ENCODE data around the gene NBEAL1.
"Not testable (repeated sequence)": the region's sequence is repeated elsewhere in the genome, so short reads cannot be mapped to it uniquely, and the experiment has no call there.

The NBEAL1 gene

DNA sequence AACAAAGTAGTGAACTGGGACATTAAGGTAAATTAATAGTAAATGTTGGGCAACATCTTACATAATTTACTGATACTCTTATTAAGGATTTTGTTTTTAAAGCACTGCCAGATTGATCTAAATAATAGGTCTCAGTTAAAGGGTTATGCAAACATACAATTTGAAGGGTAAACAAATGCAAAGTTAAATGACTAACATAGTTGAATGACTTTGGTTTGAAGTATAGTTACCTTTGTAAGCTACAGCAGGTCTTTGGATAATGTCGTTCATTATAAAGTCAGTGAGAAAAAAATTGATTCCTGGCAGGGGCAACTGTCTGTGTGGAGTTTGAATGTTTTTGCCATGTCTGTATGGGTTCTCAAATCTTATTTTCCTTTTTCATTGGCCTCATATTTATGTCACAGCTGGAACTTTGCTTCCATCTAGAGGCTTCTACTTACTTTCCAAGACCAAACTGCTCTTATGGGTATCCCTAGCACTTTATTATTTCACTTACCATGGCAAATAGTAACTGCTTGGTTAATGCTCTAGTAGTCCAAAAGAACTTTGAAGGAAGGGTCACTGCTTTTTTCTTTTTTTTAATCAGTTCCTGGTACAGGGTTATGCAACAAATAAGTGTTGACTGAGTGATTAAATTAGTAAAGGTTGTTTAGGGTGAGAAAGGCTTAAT lies 107.8 kb downstream of the NBEAL1 start:
- peak; percentile 12 for DNase-seq

DNA sequence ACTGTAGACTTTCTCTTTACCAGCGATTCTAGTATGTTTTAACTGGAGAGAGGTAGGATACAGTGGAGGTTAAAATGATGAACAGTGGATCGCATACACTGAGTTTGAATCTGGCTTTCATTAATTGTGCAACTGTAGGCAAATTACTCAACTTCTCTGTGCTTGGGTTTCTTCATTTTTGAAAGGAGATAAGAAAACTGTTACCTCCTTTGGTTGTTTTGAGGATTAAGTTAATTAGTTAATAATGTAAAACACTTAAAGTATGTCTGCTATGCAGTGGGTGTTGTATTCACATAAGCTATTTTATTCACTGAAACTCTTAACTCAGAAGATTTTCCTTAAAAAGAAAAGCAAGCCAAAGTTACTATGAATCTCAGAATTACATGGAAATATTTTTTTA lies 112.3 kb downstream of the NBEAL1 start:
- no peak for DNase-seq

DNA sequence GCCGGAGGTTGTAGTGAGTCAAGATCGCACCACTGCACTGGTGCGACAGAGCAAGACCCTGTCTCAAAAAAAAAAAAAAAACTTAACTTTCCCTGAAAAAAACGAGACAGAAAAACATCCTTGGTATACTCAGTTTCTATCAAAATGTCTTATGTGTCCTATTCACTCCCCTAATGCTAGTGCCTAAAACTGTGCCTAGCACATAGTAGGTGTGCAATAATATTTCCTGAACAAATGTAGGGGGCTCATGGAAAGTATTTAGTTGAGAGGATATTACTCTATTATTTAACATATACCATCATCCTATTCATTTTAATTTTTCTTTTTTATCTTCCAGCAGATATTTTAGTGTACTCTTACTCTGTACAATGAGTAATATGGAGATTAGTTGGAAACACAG lies 120.4 kb downstream of the NBEAL1 start:
- DNase-seq: no peak

DNA sequence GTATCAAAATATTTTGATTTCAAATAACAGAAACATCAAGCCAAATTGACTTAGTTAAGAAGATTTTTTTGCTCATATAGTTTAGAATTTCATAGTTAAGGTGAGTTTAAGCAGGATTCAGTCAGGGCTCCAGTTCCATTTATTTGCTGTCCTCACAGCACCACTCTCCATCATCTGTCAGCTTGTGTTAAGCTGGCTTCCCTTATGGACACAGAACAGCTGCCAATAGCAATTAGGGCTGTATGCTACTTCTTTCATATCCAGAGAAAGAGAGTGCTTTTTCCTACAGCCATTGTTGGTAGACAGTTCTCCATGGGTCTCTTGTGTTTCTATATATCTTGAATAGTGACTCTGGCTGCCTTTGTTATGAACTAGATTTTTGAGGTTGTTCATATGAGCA lies 128.7 kb downstream of the NBEAL1 start:
- DNase-seq: no peak

DNA sequence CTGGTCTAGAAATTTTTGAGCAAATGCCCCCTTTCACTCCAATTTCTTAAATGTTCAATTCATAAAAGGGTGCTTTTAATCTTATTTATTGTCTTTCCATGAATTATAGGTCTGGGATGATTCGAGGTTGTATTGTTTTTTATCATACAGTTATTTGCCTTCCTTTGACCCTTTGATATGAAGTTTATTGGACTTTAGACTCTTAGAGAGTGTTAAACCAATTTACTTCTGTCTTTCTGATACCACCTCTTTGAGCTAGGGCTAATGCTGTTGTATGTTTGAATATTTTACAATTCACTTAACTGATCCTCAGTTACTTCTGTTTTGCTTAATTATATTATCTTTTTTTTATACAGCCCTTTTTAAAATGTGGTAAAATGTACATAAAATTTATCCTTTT lies 134.5 kb downstream of the NBEAL1 start:
- DNase-seq: no peak

DNA sequence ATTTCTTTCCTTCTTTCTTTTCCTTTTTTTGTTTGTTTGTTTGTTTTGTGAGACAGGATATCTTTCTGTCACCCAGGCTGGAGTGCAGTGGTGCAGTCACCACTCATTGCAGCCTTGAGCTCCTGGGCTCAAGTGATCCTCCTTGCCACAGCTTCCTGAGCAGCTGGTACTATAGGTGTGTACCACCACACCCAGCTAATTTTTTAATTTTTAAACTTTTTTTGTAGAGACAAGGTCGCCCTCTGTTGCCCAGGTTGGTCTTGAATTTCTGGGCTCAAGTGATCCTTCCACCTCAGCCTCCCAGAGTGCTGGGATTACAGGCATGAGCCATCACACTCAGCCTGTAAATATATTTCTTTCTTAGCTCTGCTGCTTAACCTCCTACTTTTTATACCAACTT lies 140.7 kb downstream of the NBEAL1 start:
- no peak for DNase-seq

DNA sequence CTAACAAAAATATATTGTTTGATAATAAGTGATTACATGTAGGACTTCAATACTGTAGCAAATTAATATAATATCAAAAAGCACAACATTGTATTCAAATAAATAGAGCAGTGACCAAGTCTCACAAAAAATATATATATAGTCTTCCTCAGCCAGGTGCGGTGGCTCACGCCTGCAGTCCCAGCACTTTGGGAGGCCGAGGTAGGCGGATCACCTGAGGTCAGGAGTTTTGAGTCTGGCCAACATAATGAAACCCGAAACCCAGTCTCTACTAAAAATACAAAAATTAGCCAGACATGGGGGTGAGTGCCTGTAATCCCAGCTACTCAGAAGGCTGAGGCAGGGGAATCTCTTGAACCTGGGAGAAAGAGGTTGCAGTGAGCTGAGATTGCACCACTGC lies 148.0 kb downstream of the NBEAL1 start:
- not testable (repeated sequence) for DNase-seq

DNA sequence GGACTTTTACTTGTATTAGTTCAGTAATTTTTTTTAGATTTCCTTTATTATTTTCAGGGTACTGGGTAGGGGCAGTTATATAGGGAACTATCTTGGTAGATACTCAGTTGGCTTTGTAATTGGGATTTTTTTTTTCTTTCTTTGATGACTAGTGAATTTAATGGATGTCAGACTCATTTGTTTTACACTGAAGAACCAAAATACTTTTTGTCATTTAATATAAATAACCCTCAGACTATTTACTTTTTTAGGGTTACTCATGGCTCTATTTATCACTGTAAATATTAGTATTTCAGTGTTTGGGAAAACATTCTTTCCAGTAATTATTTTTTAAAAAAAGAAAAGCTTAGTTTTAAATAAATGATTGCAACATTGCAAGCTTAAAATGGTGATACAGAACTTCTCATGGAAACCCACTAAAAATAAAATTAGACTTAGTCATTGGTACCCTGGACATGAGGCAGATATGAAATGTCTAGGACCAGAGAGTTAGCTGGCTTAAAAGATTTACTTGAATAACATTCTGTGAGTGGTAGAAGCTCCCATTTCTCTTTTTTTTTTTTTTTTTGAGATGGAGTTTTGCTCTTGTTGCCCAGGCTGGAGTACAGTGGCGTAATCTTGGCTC lies 149.7 kb downstream of the NBEAL1 start:
- no peak for DNase-seq

DNA sequence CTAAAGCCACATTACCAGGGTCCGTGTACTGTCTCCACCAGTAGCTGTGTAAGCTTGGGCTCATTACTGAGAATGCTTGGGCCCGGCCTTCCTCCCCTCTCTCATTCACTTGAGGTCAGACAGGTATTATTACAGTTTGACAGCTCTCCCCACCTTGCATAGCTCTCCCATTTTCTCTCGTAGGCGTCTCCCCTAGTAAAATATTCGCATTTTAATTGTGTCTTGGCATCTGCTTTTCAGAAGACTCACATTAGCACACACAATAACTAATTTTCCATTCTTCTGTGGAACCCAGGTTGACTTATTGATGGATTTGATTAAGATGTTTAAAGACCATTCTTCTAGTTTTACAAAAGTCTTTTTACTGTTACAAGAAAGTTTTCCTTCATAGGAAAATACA lies 153.1 kb downstream of the NBEAL1 start:
- DNase-seq: no peak

DNA sequence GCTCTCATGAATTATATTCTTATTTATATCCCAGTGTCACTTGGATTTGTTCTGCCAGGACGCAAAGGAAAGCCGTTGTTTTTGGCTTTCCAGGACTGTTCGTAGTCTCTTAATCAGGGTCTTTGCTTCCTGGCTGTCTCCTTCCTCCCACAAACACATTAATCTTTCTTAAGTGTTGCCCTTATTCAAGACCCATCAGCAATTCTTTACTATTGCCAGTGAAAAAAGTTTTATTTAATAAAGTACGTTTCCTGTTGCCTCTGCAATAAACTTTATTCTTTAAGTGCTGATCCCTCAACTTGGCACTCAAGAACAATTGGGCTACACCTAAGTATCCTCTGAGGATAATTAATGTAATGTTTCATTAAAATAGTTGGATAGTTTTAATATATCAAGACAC lies 155.8 kb downstream of the NBEAL1 start:
- DNase-seq: no peak

DNA sequence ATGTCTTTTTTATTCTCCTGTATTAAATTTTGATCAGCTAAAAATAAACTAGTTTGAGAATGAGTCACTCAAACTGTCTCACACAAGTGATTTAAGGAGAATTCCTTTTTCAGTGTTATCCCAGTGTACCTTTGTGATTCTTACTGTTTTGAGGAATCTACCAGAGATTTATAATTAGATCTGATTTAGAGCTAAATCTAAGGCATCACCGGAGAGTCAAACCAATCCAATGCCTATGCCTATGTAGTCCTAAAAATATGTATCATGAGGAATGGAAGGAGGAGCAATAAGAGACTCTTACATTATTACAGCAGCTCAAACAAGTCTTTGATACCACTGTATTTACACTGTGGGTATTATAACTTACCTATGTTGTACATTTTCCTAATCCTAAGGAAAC lies 160.7 kb downstream of the NBEAL1 start:
- no peak for DNase-seq

DNA sequence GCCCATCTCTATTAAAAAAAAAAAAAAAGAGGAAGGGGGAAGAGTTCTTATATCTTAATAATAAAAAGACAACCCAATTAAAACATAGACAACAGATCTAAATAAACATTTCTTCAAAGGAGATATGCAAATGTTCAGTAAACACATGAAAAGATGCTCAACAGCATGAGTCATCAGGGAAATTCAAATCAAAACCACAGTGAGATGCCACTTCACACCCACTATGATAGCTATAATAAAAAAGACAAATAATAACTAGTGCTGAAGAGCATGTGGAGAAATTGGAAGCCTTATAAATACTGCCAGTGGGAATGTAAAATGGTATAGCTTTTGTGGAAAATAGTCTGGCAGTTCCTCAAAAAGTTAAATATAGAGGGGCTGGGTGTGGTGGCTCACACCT lies 162.7 kb downstream of the NBEAL1 start:
- no peak for DNase-seq

DNA sequence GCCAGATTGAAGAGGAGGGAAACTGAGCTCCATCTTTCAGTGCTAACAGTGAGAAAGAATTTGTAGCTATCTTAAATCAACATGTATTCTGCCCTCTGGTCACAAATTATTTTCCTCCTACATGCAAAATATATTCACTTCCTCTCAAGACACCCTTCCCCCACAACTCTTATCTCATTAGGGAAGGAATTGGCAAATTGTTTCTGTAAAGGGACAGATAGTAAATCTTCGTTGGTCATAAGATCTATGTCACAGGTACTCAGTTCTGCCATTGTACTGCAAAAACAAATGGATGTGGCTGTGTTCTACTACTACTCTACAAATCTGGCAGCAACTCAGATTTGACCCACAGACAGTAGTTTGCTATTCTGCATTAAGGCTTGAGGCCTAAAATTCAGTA lies 171.2 kb downstream of the NBEAL1 start:
- DNase-seq: no peak

DNA sequence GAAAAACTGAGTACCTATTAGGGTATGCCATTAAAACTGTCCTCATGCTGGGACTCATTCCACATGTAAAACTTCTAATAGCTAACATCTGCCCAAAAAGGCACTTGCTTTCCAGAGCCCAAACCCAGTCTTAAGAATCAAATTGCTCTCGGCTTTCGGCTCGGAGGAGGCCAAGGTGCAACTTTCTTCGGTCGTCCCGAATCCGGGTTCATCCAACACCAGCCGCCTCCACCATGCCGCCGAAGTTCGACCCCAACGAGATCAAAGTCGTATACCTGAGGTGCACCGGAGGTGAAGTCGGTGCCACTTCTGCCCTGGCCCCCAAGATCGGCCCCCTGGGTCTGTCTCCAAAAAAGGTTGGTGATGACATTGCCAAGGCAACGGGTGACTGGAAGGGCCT lies 175.9 kb downstream of the NBEAL1 start:
- not testable (repeated sequence) for DNase-seq

DNA sequence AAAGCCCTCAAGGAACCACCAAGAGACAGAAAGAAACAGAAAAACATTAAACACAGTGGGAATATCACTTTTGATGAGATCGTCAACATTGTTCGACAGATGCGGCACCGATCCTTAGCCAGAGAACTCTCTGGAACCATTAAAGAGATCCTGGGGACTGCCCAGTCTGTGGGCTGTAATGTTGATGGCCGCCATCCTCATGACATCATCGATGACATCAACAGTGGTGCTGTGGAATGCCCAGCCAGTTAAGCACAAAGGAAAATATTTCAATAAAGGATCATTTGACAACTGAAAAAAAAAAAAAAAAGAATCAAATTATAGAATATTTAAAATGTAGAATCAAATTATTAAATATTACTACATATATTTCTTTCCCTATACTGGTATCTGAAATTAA lies 176.4 kb downstream of the NBEAL1 start:
- DNase-seq: not testable (repeated sequence)

DNA sequence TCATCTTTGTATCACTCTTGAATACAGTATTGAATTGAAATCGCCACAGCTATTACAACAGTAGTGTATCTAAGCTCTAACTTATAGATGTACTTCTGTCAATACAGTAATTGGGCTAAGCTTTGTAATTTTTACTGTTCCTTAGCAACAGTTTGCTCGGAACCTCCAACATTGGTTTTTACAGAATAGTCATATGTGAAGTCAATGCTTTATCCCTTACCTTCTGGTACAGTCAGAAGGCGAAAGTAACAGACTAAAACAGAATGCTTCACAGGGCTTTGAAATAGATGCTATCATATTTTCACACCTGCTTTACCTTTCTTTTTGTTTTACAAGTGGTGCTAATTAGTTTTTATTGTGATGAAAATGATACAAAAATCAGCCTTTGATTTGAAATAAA lies 177.3 kb downstream of the NBEAL1 start:
- no peak for DNase-seq

DNA sequence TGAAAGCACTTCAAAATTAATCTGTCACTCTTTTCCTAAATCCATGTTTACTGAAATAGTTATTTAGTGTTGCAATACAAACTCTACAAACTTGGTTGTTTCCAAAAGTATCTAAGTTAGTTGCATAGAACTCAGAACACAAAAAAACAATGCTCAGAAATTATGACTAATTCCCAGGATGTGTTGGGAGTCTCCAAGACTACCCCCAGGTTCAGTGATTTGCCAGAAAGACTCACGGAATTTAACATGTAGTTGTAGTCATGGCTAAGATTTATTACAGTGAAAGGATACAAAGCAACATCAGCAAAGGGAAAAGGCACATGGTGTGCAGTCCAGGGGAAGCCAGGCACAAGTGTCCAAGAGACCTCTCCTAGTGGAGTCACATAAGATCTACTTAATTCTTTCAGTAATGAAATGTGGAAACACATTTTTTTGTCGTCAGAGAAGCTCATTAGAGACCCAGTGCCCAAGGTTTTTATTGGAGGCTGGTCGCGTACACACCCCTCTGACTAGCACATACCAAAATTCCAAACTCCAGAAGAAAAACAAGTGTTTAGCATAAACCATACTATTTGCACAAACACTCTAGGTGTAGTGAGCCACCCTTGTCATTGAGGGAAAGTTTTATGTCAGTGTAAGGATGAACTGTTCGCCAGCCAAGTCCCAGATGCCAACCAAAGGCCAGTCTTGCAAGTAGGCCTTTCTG lies 180.8 kb downstream of the NBEAL1 start:
- DNase-seq: no peak

DNA sequence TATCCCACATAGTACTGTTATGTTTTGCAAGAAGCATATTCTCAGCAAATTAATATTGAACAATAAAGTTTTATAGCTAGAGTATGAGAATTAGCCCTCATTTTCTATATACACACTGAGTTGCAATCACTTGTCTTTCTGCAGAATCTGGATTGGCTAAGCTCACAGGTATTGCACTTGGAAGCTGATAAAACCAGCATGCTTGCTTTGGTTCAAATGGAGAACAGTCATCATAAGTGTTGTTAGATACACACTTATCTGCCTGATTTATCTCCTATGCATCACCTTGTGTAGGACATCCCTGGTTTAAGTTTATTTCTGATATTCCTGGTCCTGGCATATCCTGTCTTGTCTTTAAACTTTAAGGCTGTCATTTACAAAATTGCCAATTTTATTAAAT lies 186.2 kb downstream of the NBEAL1 start:
- no peak for DNase-seq

DNA sequence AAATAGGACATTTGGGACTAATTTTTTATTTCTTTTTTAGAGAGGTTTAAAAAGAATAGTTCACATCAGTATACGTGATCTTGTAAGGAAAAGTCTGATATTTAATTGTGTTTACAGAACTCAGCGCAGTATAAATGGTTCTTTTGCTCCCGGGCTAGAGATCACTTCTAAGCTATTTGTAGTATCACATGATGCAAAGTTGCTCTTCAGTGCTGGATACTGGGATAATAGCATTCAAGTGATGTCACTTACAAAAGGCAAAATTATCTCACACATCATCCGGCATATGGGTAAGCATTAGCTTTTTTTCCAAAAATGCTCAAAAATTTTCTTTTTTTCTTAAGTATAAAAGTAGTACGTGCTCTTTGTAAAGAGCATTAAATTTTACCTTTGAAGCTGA lies 186.8 kb downstream of the NBEAL1 start:
- no peak for DNase-seq

DNA sequence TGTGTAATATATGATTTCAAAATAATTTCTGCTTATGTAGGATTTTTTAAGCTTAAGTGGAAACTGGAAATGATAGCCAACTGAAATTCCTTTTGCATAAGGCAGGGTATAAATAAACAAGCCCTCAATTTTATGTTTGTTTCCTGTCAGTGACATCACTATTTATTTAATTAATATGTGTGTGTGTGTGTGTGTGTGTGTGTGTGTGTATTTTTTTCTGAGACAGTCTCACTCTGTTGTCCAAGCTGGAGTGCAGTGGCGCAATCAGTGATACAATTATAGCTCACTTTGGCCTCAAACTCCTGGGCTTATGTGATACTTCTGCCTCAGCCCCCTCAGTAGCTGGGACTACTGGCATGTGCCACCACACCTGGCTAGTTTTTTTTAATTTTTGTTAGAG lies 194.9 kb downstream of the NBEAL1 start:
- no peak for DNase-seq

DNA sequence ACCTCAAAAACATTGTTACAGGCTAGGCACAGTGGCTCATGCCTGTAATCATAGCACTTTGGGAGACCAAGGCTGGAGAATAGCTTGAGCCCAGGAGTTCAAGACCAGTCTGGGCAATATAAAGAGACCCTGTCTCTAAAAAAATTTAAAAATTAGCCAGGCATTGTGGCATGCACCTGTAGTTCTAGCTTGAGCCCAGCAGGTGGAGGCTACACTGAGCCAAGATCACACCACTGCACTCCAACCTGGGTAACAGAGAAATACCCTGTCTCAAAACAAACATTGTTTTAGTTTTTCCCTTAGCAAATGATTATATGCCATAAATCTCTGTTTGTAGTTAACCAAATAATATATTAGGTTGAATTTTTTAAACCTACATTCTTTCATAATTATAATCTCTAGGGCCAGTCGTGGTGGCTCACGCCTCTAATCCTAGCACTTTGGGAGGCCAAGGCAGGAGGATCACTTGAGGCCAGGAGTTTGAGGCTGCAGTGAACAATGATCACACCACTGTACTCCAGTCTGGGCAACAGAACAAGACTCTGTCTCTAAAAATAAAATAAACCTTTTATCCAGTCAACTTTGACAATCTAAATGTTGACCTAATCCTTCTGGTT lies 210.9 kb downstream of the NBEAL1 start:
- no peak for DNase-seq

DNA sequence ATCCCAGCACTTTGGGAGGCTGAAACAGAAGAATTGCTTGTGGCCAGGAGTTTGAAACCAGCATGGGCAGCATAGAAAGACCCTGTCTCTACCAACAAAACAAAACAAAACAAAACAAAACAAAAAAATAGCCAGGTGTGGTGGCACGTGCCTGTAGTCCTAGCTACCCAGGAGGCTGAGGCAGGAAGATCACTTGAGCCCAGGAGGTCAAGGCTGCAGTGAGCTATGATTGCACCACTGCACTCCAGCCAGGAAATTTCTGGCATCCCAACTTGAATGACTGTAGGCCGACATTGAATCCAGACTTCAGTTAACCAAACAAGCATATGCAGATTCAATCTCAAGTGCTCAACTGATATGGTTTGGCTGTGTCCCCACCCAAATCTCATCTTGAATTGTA lies 215.0 kb downstream of the NBEAL1 start:
- DNase-seq: not testable (repeated sequence)

DNA sequence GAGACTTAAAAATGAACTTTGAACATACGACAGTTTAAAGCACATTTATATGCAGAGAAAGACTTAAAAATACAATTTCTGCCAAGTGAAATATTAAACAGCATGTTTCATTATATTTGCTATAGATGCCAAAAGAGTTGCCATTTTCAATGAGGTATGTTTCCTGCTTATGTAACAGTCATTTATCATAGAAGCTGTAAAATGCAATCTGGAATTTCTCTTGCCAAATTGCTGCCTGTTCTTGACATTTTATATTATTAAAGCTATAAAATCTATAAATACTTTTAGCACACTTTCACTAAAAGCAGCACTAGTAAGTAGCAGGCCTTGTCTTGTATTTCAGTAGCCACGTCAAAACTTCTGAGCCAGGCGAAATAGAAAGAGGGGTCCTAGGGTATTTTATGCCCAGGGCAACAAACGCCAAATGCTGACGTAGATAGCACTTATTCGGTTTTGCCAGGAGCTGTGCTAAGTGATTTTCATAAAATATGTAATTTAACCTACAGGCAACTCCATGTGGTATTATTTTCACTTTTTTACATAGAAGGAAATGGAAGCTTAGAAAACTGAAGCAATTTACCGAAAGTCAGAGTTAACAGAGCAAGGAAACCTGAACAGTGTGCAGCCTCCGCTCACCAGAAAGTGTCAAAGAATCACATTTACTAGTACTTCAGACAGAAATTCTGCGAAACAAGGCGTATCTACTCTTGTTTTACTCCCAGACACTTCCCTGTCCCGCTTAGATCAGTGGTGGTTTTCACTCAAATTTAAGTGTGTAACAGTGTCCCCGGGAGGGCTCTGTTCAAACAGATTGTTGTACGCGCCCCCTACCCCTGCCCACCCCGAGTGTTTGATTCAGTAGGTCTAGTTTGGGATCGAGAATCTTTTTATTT lies 222.9 kb downstream of the NBEAL1 start:
- no peak for DNase-seq

Measured in DMS153 (cell line).